GM12878 (cell line): ENCODE data around the gene RAB25. TPM values are rescaled to one million over a fixed set of nuclear protein-coding genes. Genes with fewer than 3 reads are reported as not detected.
A peak's percentile ranks its signal among the peaks of the same experiment; 100 is the strongest.

Experiments
- CTCF ChIP-seq, 3 experiments: IDR thresholded peaks in 2 of 3; conservative IDR thresholded peaks in 1 of 3; 2 replicates each; pipeline ENCODE4 v1.5.1; 2011; ENCODE audit warnings: low read depth in 3 of 3, low read length in 3 of 3, mild to moderate bottlenecking in 3 of 3, control low read depth in 2 of 3, moderate library complexity in 2 of 3, inconsistent platforms in 1 of 3, mixed read lengths in 1 of 3; ENCODE audit not compliant: control insufficient read depth in 2 of 3, insufficient read depth in 1 of 3; ENCODE audit errors: extremely low read depth in 1 of 3
- DPF2 ChIP-seq: fragments of 450-650 bp; IDR thresholded peaks from 2 replicates; pipeline ENCODE4 v1.6.1; 2017; ENCODE audit warnings: mild to moderate bottlenecking
- E4F1 ChIP-seq: fragments of 450-650 bp; IDR thresholded peaks from 2 replicates; pipeline ENCODE4 v1.6.1; 2018; ENCODE audit warnings: borderline replicate concordance, mild to moderate bottlenecking; ENCODE audit not compliant: partially characterized antibody
- ELK1 ChIP-seq: IDR thresholded peaks from 2 replicates; pipeline ENCODE4 v1.6.1; 2012; ENCODE audit warnings: low read depth, low read length, improper control_type of control experiment
- FOXK2 ChIP-seq: fragments of 450-650 bp; IDR thresholded peaks from 2 replicates; pipeline ENCODE4 v1.6.1; 2017; ENCODE audit warnings: mild to moderate bottlenecking, moderate library complexity
- HCFC1 ChIP-seq: fragments of 150-350 bp; IDR thresholded peaks from 2 replicates; pipeline ENCODE4 v1.6.1; 2014; ENCODE audit warnings: low read length
- HDAC6 ChIP-seq: fragments of 200-600 bp; sonication (generic); IDR thresholded peaks from one replicate; pipeline ENCODE4 v1.8.0; 2017; ENCODE audit warnings: antibody characterized with exemption; ENCODE audit not compliant: unreplicated experiment
- IKZF1 ChIP-seq: fragments of 450-650 bp; conservative IDR thresholded peaks from 2 replicates; pipeline ENCODE4 v1.6.1; 2017; ENCODE audit warnings: antibody characterized with exemption, mild to moderate bottlenecking
- KDM1A ChIP-seq: fragments of 200-600 bp; sonication (generic); IDR thresholded peaks from 2 replicates; pipeline ENCODE4 v1.6.1; 2016; ENCODE audit warnings: borderline replicate concordance
- NFIC ChIP-seq: IDR thresholded peaks from 2 replicates; pipeline ENCODE4 v1.6.1; 2012; ENCODE audit warnings: low read depth, mild to moderate bottlenecking, inconsistent platforms, low read length, moderate library complexity
- NFYB ChIP-seq: IDR thresholded peaks from 2 replicates; pipeline ENCODE4 v1.6.1; 2011; ENCODE audit warnings: low read depth, mild to moderate bottlenecking, low read length, improper control_type of control experiment, moderate library complexity; ENCODE audit not compliant: insufficient read depth
- NR2C2 ChIP-seq: IDR thresholded peaks from 2 replicates; pipeline ENCODE4 v1.6.1; 2011; ENCODE audit warnings: borderline replicate concordance, low read depth; ENCODE audit not compliant: control insufficient read depth, insufficient read length
- SMARCA5 ChIP-seq: fragments of 450-650 bp; IDR thresholded peaks from 2 replicates; pipeline ENCODE4 v1.6.1; 2017; ENCODE audit warnings: mild to moderate bottlenecking
- TCF12 ChIP-seq: IDR thresholded peaks from 2 replicates; pipeline ENCODE4 v1.6.1; 2011; ENCODE audit warnings: low read depth, mild to moderate bottlenecking, low read length
- USF2 ChIP-seq: IDR thresholded peaks from 2 replicates; pipeline ENCODE4 v1.6.1; 2011; ENCODE audit warnings: low read depth, low read length, improper control_type of control experiment, borderline replicate concordance
- ZBTB33 ChIP-seq: fragments of 450-650 bp; IDR thresholded peaks from 2 replicates; pipeline ENCODE4 v1.6.1; 2017; ENCODE audit warnings: mild to moderate bottlenecking
- ZBTB40 ChIP-seq: fragments of 450-650 bp; IDR thresholded peaks from 2 replicates; pipeline ENCODE4 v1.6.1; 2016; ENCODE audit warnings: mild to moderate bottlenecking, moderate library complexity, borderline replicate concordance
- ZNF274 ChIP-seq: IDR thresholded peaks from one replicate; pipeline ENCODE4 v1.8.0; 2011; ENCODE audit not compliant: insufficient read length, insufficient read depth
- polyA plus RNA-seq, 11 experiments: library from polyadenylated mRNA; depleted of rRNA in 4 of 11; unstranded in 6 of 11; stranded (reverse) in 5 of 11; fragments of >200 nt; fragmentation: Nextera tagmentation in 4 of 11; fragmentation: Illumina TruSeq in 1 of 11; extraction: Ambion mirVana in 4 of 11; extraction: Trizol in 1 of 11; gene quantifications; 1 replicate in 1 of 11; 2 replicates in 10 of 11; pipeline versions ENCODE4 v1.2.1 to v1.2.3, GENCODE V29; 2011 to 2016; ENCODE audit warnings: inconsistent platforms in 2 of 11, missing spikeins in 2 of 11, low read depth in 1 of 11
- total RNA-seq, 4 experiments: library from RNA; depleted of rRNA in 3 of 4; stranded (reverse); fragments of >200 nt in 3 of 4; fragmentation: Illumina TruSeq in 1 of 4; extraction: Trizol in 1 of 4; gene quantifications; 2 replicates each; pipeline versions ENCODE4 v1.2.1 to v1.2.3, GENCODE V29; 2013 to 2021

RAB25 gene
- total and polyA plus RNA-seq, 10 of the 15 experiments (the other 5 are each of a cell fraction or from before 2014, with no cell fraction given) = 0.16 to 0.36 (median 0.22) TPM; not detected in 7

GRCh38 chr1:156090840-156091188 lies 29.9 kb downstream of the RAB25 start (continued):
- TF ChIP-seq ZBTB40 (no peak), HCFC1 (0 out of 2 replicates have a peak, but pooled peaks have one; percentile 11), ELK1 (no peak), NFIC (no peak), DPF2 (no peak), IKZF1 (peak; percentile 31; the same call in 1 of the 2 replicates), ZBTB33 (no peak), USF2 (no peak), KDM1A (no peak), SMARCA5 (peak; percentile 74; the same call in 1 of the 2 replicates), TCF12 (0 out of 2 replicates have a peak, but pooled peaks have one; percentile 41), NFYB (no peak), FOXK2 (no peak), ZNF274 (no peak), E4F1 (no peak), NR2C2 (no peak), CTCF (IDR thresholded peaks at IDR 0.05 in 2 of 3, conservative IDR thresholded peaks at IDR 0.05 in 1 of 3; ENCODE audit: control insufficient read depth in 2 of 3, extremely low read depth in 1 of 3, insufficient read depth in 1 of 3, low read depth in 3 of 3, low read length in 3 of 3) (peak; percentile 69 to 90 (median 73)), HDAC6 (no peak)
